ENCODE data around the gene PDZRN4.
"Not testable (repeated sequence)": the region's sequence is repeated elsewhere in the genome, so short reads cannot be mapped to it uniquely, and the experiment has no call there.

The PDZRN4 gene

GRCh38 chr12:41530441-41530840 is 342.3 kb downstream of the PDZRN4 start:
- in situ Hi-C loops (cut with HindIII; ENCODE audit: low sequenced_read_pairs), result no loop called here
- DNase-seq (ENCODE audit: low read depth), result no peak
- H3K4me3 ChIP-seq (ENCODE audit: low read depth, low read length), result no peak overlapping the region
- no peak for TF ChIP-seq CTCF (IDR thresholded peaks at IDR 0.05; ENCODE audit: low read depth, low read length, missing control alignments)

- in situ Hi-C loops (cut with HindIII; ENCODE audit: low sequenced_read_pairs), result no loop called here
- TF ChIP-seq CTCF (IDR thresholded peaks at IDR 0.05; ENCODE audit: low read depth, low read length, missing control alignments), result no peak
- DNase-seq (ENCODE audit: low read depth), result no peak
- no peak overlapping the region for H3K4me3 ChIP-seq (ENCODE audit: low read depth, low read length)
These were observed 343.2 kb downstream of the PDZRN4 start for GRCh38 chr12:41531147-41531829.

GRCh38 chr12:41532072-41532471 is 344.0 kb downstream of the PDZRN4 start:
- H3K4me3 ChIP-seq (ENCODE audit: low read depth, low read length), result no peak overlapping the region
- TF ChIP-seq CTCF (IDR thresholded peaks at IDR 0.05; ENCODE audit: low read depth, low read length, missing control alignments), result no peak
- no peak for DNase-seq (ENCODE audit: low read depth)
- in situ Hi-C loops (cut with HindIII; ENCODE audit: low sequenced_read_pairs), result no loop called here

- in situ Hi-C loops (cut with HindIII; ENCODE audit: low sequenced_read_pairs), result no loop called here
- no peak for DNase-seq (ENCODE audit: low read depth)
- no peak overlapping the region for H3K4me3 ChIP-seq (ENCODE audit: low read depth, low read length)
- TF ChIP-seq CTCF (IDR thresholded peaks at IDR 0.05; ENCODE audit: low read depth, low read length, missing control alignments), result no peak
These were observed 348.8 kb downstream of the PDZRN4 start for GRCh38 chr12:41536813-41537490.

- H3K4me3 ChIP-seq (ENCODE audit: low read depth, low read length), result no peak overlapping the region
- in situ Hi-C loops (cut with HindIII; ENCODE audit: low sequenced_read_pairs), result no loop called here
- no peak for DNase-seq (ENCODE audit: low read depth)
- no peak for TF ChIP-seq CTCF (IDR thresholded peaks at IDR 0.05; ENCODE audit: low read depth, low read length, missing control alignments)
These were observed 349.4 kb downstream of the PDZRN4 start for GRCh38 chr12:41537522-41537921.

- no peak overlapping the region for H3K4me3 ChIP-seq (ENCODE audit: low read depth, low read length)
- in situ Hi-C loops (cut with HindIII; ENCODE audit: low sequenced_read_pairs), result no loop called here
- no peak for DNase-seq (ENCODE audit: low read depth)
- TF ChIP-seq CTCF (IDR thresholded peaks at IDR 0.05; ENCODE audit: low read depth, low read length, missing control alignments), result no peak
These were observed 357.6 kb downstream of the PDZRN4 start for GRCh38 chr12:41545761-41546160.

GRCh38 chr12:41547071-41547470 is 359.0 kb downstream of the PDZRN4 start:
- H3K4me3 ChIP-seq (ENCODE audit: low read depth, low read length); in situ Hi-C loops (cut with HindIII; ENCODE audit: low sequenced_read_pairs): not testable (repeated sequence)

More at GRCh38 chr12:41547071-41547470, 359.0 kb downstream of the PDZRN4 start:
- not testable (repeated sequence) for DNase-seq (ENCODE audit: low read depth)

Measured in astrocyte of the cerebellum (primary cell).